Aorta (tissue), 5 donors: ENCODE measurements around the gene FCHSD2. TPM values are rescaled to one million over a fixed set of nuclear protein-coding genes. Genes with fewer than 3 reads are reported as not detected.
A peak's percentile ranks its signal among the peaks of the same experiment; 100 is the strongest.

ENCODE experiments used
- ATAC-seq: fragments of 200-7000 bp; cut with Tn5 transposase; one replicate; pipeline ENCODE4 v1.9.1; 2022; ENCODE audit warnings: moderate library complexity; ENCODE audit not compliant: low FRiP score
- DNase-seq, 2 donors: peaks; one replicate each; pipeline ENCODE4 v3.0.0-alpha.2; 2020
- H3K27ac ChIP-seq, 2 donors: one replicate each; pipeline ENCODE4 v1.5.1; 2013; ENCODE audit warnings: low read length in 2 of 2, mild to moderate bottlenecking in 2 of 2, moderate library complexity in 2 of 2, control low read depth in 1 of 2, inconsistent platforms in 1 of 2, low read depth in 1 of 2
- H3K27me3 ChIP-seq, 2 donors: one replicate each; pipeline ENCODE4 v1.6.1; 2013; ENCODE audit warnings: control low read depth in 1 of 2, low read length in 1 of 2, mild to moderate bottlenecking in 1 of 2, moderate library complexity in 1 of 2; ENCODE audit not compliant: insufficient read depth in 2 of 2, control insufficient read depth in 1 of 2
- H3K36me3 ChIP-seq, 2 donors: one replicate each; pipeline ENCODE4 v1.6.1; 2013; ENCODE audit warnings: control low read depth in 1 of 2, low read length in 1 of 2, mild to moderate bottlenecking in 1 of 2; ENCODE audit not compliant: insufficient read depth in 2 of 2, control insufficient read depth in 1 of 2
- H3K4me1 ChIP-seq, 2 donors: one replicate each; pipeline ENCODE4 v1.6.1; 2013; ENCODE audit warnings: low read length in 2 of 2, control low read depth in 1 of 2, mild to moderate bottlenecking in 1 of 2, moderate library complexity in 1 of 2; ENCODE audit not compliant: insufficient read depth in 2 of 2, control insufficient read depth in 1 of 2
- H3K4me3 ChIP-seq, 2 donors: one replicate each; pipeline ENCODE4 v1.5.1; 2013; ENCODE audit warnings: low read length in 2 of 2, control low read depth in 1 of 2, mild to moderate bottlenecking in 1 of 2
- H3K9me3 ChIP-seq: one replicate; pipeline ENCODE4 v1.6.1; 2013; ENCODE audit warnings: mild to moderate bottlenecking, low read length; ENCODE audit not compliant: control insufficient read depth
- WGBS, 2 donors: extraction: QIAGEN DNeasy Blood & Tissue Kit; methylation state at CpG; one replicate each; pipeline ENCODE4 v1.1.7; 2013; 5-methylcytosine and 5-hydroxymethylcytosine counted together
- intact Hi-C, 2 donors: fragments of 100-400 bp; cut with DNase I; formaldehyde crosslinking; loops; one replicate each; pipeline versions ENCODE4 v1.14.2 to v1.15.0; 2022
- polyA plus RNA-seq, 2 donors: library from polyadenylated mRNA; stranded (reverse); fragments of 200-250 nt; gene quantifications; one replicate each; pipeline ENCODE4 v1.2.3, GENCODE V29; 2013
- total RNA-seq, 2 donors: library from RNA; stranded (reverse); fragmentation: NEBNext Ultra II Directional; extraction: Animal tissue kit (Norgen Biotek cat#: 25700); gene quantifications; one replicate each; pipeline ENCODE4 v1.2.1, GENCODE V29; 2021
- donor health status: healthy with polysubstance abuse.
- donor health status: Bipolar disorder and iron deficiency.
- donor health status: DM: no; HTN: no; CAD: no.
- donor health status: DM: no; HTN: no; CAD: no.
- donor health status: DM: yes; HTN: yes; CAD: no.

The FCHSD2 gene
- total and polyA plus RNA-seq, 4 donors = 34.4 to 107 (median 62.2) TPM

DNA sequence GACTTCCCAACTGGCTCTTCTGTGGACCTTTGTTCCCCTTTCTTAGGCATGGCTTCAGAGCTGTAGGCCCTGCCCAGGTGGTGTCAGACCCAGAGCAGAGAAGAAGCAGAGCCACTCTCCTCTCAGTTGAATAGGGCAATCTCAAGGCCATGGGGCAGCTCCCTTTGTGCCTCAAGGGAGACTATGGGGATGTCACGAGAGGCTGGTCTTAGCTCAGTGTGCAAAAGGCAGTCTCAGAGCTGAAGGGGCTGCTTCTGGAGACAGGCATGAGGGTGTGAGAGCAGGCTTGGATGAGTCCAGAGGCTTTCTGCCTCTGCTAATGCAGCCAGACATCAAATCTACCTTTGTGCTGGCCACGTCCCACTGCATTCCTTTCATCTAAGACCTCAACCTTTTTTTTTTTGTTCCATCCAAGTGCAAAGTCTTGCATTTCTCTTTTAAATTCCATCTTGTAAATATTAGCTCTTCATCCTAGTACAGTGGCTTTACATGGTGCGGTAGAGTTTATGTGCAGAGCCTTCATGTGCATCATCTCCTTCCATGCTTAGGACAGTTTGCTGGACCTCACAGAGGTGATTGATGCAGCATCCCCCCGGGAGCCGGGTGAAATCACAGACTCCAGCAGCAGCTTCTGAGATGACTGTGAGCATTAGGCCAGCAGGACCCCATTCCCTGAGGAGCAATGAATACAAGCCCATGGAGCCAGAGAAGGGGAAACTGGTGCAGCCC, 34.2 kb upstream of the FCHSD2 start:
- WGBS, 2 donors = 89 to 90% methylated on average over 5 of the region's 5 CpGs
- ATAC-seq (no peak), DNase-seq (peak; percentile 15 to 26)
- Histone ChIP-seq H3K9me3 (no peaks in the 10 kb centered on the region), H3K4me3 (no peak overlapping the region), H3K36me3 (no peaks in the 10 kb centered on the region), H3K4me1 (no peaks in the 10 kb centered on the region), H3K27me3 (no peaks in the 10 kb centered on the region), H3K27ac (peak overlapping the region in 1 of 2 donors; percentile 77)
- intact Hi-C loops = loop anchor here (5.0 kb wide), 4 partner anchors 34 to 454 kb away; partner anchors contain the start of gene FCHSD2 (in 1 of the 2)

DNA sequence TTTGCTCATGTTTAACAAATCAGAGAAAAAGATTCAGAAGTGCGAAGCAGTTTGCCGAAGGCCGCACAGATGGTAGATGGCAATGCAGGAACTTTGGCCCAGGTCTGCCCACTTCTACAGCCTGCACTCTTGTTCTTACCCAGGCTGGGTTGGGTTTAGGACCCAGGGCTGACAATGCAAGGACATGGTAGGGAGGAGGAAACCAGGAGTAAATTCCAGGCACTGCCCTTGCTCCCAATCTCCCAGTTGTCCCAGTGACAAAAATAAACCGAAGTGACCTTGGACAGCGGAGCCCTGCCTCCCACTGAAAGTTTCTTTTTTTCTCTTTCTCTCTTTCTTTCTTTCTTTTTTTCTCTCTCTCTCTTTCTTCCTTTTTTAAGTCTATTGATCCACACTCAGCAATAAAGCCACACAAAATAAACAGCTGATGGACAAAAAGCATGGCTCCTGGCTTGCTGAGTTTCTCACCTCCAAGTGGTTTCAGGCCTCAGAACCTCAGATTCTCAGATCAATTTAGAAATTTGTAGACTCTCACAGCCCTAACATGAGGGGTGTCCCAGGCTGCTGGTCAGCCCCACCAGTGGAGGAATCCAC, 33.5 kb upstream of the FCHSD2 start:
- Histone ChIP-seq H3K4me1 (no peaks in the 10 kb centered on the region), H3K27me3 (no peaks in the 10 kb centered on the region), H3K9me3 (no peaks in the 10 kb centered on the region), H3K4me3 (no peak overlapping the region), H3K27ac (peak overlapping the region in 1 of 2 donors; percentile 77), H3K36me3 (no peaks in the 10 kb centered on the region)
- DNase-seq (peak; percentile 24 to 27), ATAC-seq (no peak)
- intact Hi-C loops = loop anchor here (5.0 kb wide), 4 partner anchors 33 to 453 kb away; partner anchors contain the start of gene FCHSD2 (in 1 of the 2)
- WGBS, 2 donors = 67 to 68% methylated on average over 5 of the region's 5 CpGs

DNA sequence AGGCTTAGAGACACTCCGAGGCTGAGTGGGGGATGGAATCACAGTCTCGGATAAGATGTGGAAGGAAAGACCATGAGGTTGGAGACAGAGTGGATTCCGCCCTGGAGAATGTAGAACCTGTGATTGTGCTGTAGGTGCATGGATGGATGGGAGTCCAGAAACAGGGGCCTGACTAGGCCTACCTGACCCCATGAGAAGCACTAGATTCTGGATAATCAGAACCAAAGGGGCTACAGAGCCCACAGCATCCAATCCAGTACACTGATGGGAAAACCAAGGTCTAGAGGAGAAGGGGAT, 32.3 kb upstream of the FCHSD2 start:
- no peak for DNase-seq

DNA sequence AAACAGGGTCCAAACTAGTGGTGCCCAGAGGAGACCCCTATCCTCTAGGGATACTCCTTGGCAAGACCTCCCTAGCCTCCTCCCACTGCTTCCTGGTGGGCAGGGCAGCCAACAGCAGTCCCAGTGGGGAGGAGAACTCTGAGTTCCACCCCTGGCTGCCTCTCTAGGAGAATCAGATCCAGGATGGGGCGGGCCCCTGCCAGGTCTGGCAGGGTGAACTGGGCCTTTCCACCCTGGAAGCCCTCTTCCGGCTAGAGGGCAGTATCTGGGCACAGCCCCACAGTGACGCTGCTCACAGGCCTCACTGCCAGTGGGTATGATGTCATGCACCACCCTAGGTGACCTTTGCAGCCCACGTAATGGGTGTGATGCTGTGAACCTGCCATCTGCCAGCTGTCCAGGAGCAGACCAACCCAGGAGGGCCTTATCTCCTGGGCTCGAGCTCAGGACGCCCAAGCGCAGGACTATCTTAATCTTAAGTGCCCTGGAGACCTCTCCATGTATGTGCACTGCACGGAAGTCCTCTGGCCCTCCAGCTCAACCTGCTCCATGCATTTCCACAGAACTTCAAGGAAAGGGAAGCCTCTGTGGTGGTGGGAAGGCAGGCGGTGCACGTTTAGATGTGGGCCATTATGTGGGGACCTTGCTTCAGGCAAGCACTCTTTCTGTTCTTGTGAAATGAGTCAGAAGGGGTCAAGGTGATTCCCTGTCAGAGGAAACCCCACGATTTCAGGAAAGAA, 31.8 kb upstream of the FCHSD2 start:
- Histone ChIP-seq H3K27me3 (no peaks in the 10 kb centered on the region), H3K4me3 (no peak overlapping the region), H3K9me3 (no peaks in the 10 kb centered on the region), H3K36me3 (no peaks in the 10 kb centered on the region), H3K27ac (peak overlapping the region in 1 of 2 donors; percentile 69), H3K4me1 (no peaks in the 10 kb centered on the region)
- ATAC-seq (peak; percentile 80), DNase-seq (peak; percentile 88 to 90)
- intact Hi-C loops = loop anchor here in 1 of 2 donors (2.0 kb wide), 1 partner anchor 31 kb away; the partner anchor contains the start of gene FCHSD2
- 19 to 26% methylated on average over 11 of the region's 11 CpGs for WGBS, 2 donors

More for the DNA sequence above, 32.3 kb upstream of the FCHSD2 start:
- intact Hi-C loops = no loop called here
- Histone ChIP-seq H3K9me3 (no peaks in the 10 kb centered on the region), H3K4me3 (no peak overlapping the region), H3K36me3 (no peaks in the 10 kb centered on the region), H3K27me3 (no peaks in the 10 kb centered on the region), H3K27ac (peak overlapping the region in 1 of 2 donors; percentile 69), H3K4me1 (no peaks in the 10 kb centered on the region)
- 87 to 91% methylated on average over 3 of the region's 3 CpGs for WGBS, 2 donors
- no peak for ATAC-seq

DNA sequence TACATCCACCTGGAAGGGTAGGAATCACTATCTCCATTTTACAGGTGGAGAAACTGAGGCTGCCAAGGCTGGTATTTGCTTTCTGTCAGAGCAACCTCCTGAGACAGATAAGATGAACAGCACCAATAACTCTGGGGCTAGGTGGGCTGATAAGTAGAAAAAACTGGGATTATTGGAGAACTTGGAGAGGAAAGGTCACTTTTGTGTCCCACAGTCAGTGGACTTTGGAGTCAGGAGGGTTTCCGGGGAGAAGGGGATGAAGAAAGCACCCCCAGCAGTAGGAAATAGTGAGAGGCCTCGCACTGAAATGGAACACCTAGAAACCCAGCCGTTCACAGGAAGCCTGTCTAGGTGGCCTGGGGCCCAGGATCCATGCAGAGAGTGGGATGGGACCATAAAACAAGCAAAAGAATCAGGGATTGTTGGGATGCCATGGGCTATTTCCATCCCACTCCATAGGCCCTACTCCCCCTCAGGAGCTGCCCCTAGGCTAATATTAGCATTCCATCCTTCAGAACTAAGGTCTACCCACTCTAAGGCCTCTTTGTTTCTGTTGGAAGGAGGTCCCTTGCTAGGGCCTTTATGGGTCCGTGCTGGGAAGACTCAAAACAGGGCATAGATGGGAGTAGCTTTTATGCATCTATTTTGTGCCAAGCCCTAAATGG, 31.0 kb upstream of the FCHSD2 start:
- WGBS, 2 donors = 28 to 39% methylated on average over 4 of the region's 4 CpGs
- no peaks in the 10 kb centered on the region for H3K4me1 ChIP-seq
- intact Hi-C loops = loop anchor here in 1 of 2 donors (2.0 kb wide), 1 partner anchor 30 kb away; the partner anchor contains the start of gene FCHSD2

DNA sequence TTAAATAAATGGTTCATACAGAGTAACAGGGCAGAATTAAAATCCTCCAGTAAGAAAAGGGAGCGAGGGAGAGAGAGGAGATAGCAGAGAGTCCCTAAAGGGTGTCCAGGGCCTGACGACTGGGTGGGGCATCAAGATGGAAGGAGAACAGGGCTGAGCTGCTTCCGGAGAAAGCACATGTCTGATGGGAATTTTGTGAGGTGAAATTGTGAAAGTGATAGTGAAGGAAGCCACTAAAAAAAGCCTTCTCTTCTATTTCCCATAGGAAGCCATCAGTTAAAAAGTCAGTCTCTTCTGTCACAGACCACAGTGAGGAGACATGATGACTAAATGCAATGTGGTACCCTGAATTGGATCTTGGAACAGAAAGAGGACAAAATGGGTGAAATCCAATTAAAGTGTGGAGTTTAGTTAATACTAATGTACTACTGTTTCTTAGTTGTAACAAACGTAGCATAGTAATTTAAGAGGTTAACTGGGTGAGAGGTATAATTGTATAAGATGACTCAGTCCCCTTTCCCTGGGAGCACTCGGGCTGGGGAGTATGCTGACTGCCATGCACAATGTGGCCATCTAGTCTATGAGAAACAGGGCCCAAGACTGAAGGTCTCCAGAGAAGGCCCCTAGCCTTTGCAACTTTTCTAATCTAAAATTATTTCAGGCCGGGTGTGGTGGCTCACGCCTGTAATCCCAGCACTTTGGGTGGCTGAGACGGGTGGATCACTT, 29.5 kb upstream of the FCHSD2 start:
- no peaks in the 10 kb centered on the region for H3K4me1 ChIP-seq
- no peaks in the 10 kb centered on the region for H3K27me3 ChIP-seq
- H3K4me3 ChIP-seq = no peak overlapping the region
- H3K9me3 ChIP-seq = no peaks in the 10 kb centered on the region
- ATAC-seq (no peak), DNase-seq (peak in 1 of 2 donors; percentile 15)
- intact Hi-C loops = loop anchor here in 1 of 2 donors (2.0 kb wide), 1 partner anchor 29 kb away; the partner anchor contains the start of gene FCHSD2
- H3K36me3 ChIP-seq = no peaks in the 10 kb centered on the region
- no peak overlapping the region for H3K27ac ChIP-seq
- 85 to 88% methylated on average over 8 of the region's 8 CpGs for WGBS, 2 donors

More for the DNA sequence above, 31.0 kb upstream of the FCHSD2 start:
- H3K36me3 ChIP-seq = no peaks in the 10 kb centered on the region
- H3K9me3 ChIP-seq = no peaks in the 10 kb centered on the region
- no peak overlapping the region for H3K4me3 ChIP-seq
- ATAC-seq (peak; percentile 6), DNase-seq (peak in 1 of 2 donors; percentile 32)
- H3K27me3 ChIP-seq = no peaks in the 10 kb centered on the region
- peak overlapping the region; percentile 18 to 69 for H3K27ac ChIP-seq

DNA sequence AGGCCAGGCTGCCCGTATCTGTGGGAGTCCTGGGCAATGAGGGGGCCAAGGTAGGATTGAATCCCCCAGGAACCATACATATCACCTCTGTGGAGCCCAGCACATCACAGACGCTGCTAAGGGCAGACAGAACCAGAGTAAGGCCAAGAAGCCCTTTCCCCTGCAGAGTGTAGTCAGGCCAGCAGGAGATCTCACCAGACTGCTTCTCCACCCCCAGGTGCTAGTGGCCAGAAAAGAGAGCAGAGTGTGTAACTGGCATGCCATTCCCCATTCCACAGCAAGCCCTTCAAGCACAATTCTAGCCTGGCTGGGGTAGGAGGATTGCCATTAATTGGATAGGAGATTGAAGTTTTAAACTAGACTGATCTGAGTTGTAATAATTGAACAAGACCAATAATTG, 28.0 kb upstream of the FCHSD2 start:
- DNase-seq = peak in 1 of 2 donors; percentile 34
- Histone ChIP-seq H3K4me3 (no peak overlapping the region), H3K36me3 (no peaks in the 10 kb centered on the region), H3K27ac (no peak overlapping the region), H3K27me3 (no peaks in the 10 kb centered on the region), H3K4me1 (no peaks in the 10 kb centered on the region), H3K9me3 (no peaks in the 10 kb centered on the region)
- ATAC-seq = no peak
- intact Hi-C loops = no loop called here
- 91 to 95% methylated on average over 2 of the region's 2 CpGs for WGBS, 2 donors
